Dermis blood vessel endothelial cell (primary cell): ENCODE results near the gene NAB2. TPM values are rescaled to one million over a fixed set of nuclear protein-coding genes. Genes with fewer than 3 reads are reported as not detected.
A peak's percentile ranks its signal among the peaks of the same experiment; 100 is the strongest.

ENCODE experiments used
- DNase-seq: peaks from one replicate; pipeline ENCODE4 v3.0.0; 2010
- total RNA-seq: library from RNA; depleted of rRNA; stranded (reverse); fragments of >200 nt; gene quantifications from 2 replicates; pipeline ENCODE4 v1.2.3, GENCODE V29; 2014

Gene NAB2
- total RNA-seq, 1 donor from 2014 or later, result 26.9 TPM

- no peak for DNase-seq
Observed at GRCh38 chr12:57094208-57095160, 5.6 kb downstream of the NAB2 start.

- no peak for DNase-seq
Observed at GRCh38 chr12:57095440-57095839, 6.5 kb downstream of the NAB2 start.

- DNase-seq, result no peak
Observed at GRCh38 chr12:57096099-57096572, 7.2 kb downstream of the NAB2 start.

- no peak for DNase-seq
Observed at GRCh38 chr12:57096748-57097553, 8.0 kb downstream of the NAB2 start.

- no peak for DNase-seq
Observed at GRCh38 chr12:57097554-57097835, 8.6 kb downstream of the NAB2 start.

- no peak for DNase-seq
Observed at GRCh38 chr12:57098546-57098945, 9.6 kb downstream of the NAB2 start.

GRCh38 chr12:57099047-57099714, 10.3 kb downstream of the NAB2 start:
- DNase-seq, result no peak

- no peak for DNase-seq
Observed at GRCh38 chr12:57099766-57100165, 10.9 kb downstream of the NAB2 start.

GRCh38 chr12:57101892-57102695, 13.2 kb downstream of the NAB2 start:
- no peak for DNase-seq

- DNase-seq, result no peak
Observed at GRCh38 chr12:57103856-57104255, 14.9 kb downstream of the NAB2 start.

GRCh38 chr12:57104292-57104910, 15.5 kb downstream of the NAB2 start:
- DNase-seq, result no peak

- no peak for DNase-seq
Observed at GRCh38 chr12:57105011-57105753, 16.3 kb downstream of the NAB2 start.

- no peak for DNase-seq
Observed at GRCh38 chr12:57106021-57106708, 17.3 kb downstream of the NAB2 start.

- DNase-seq, result no peak
Observed at GRCh38 chr12:57107456-57108155, 18.7 kb downstream of the NAB2 start.

GRCh38 chr12:57109207-57110103, 20.5 kb downstream of the NAB2 start:
- DNase-seq, result no peak

GRCh38 chr12:57110104-57111030, 21.5 kb downstream of the NAB2 start:
- peak; percentile 54 for DNase-seq

- peak; percentile 84 for DNase-seq
Observed at GRCh38 chr12:57111031-57111734, 22.3 kb downstream of the NAB2 start, which contains the start of gene STAT6. Gene STAT6 (minus strand): TSS chr12:57111362. CDS start chr12:57108278, 3,084 bp downstream.
